ENCODE data around the gene AVPR2.

GRCh38 chrX:153934762-153935325 is 30.4 kb downstream of the AVPR2 start, which contains the start of gene NAA10:
- TF ChIP-seq CTCF (conservative IDR thresholded peaks at IDR 0.05) = no peak
- TF ChIP-seq EZH2 (IDR thresholded peaks at IDR 0.05; ENCODE audit: low read depth) = no peak

All from PC-9 (cell line).